HCT116 (cell line): ENCODE data around the gene NIPAL4. TPM values are rescaled to one million over a fixed set of nuclear protein-coding genes. Genes with fewer than 3 reads are reported as not detected.
"Not testable (repeated sequence)": the region's sequence is repeated elsewhere in the genome, so short reads cannot be mapped to it uniquely, and the experiment has no call there.

Source experiments
- ATAC-seq: fragments of 200-7000 bp; cut with Tn5 transposase; 2 replicates; pipeline ENCODE4 v1.9.1; 2020; ENCODE audit warnings: mild to moderate bottlenecking, moderate library complexity
- BruUV-seq: library from RNA; stranded (reverse); fragments of 400-500 nt; replicated peaks from 2 replicates; lab custom pipeline; 2021; lab: Mats Ljungman, UMichigan
- CTCF ChIA-PET: fragments of 300-600 bp; sonication (Branson Sonifier 250); formaldehyde crosslinking; loops from one replicate; lab custom pipeline; 2021; ENCODE audit warnings: antibody characterized with exemption; lab: Charles Lee
- POLR2A ChIA-PET: fragments of 300-600, 350-600 bp; sonication (Branson Sonifier 250); formaldehyde crosslinking; loops from one replicate; lab custom pipeline; 2021; ENCODE audit warnings: antibody characterized with exemption; lab: Charles Lee
- RAD21 ChIA-PET, 2 experiments: fragments of 300-600 bp; sonication (Branson Sonifier 250); formaldehyde crosslinking; loops; one replicate each; lab custom pipeline; 2023; ENCODE audit warnings: low total read pairs in 2 of 2; ENCODE audit not compliant: uncharacterized antibody in 2 of 2, unreplicated experiment in 2 of 2, low non-redundant PET in 1 of 2; lab: Charles Lee
- DNase-seq: peaks from one replicate; pipeline ENCODE4 v3.0.0-alpha.2; 2010; ENCODE audit warnings: low read depth, low spot score
- H2AFZ ChIP-seq: fragments of 200-600 bp; shearing (Covaris generic), sonication (generic); 2 replicates; pipeline ENCODE4 v1.6.1; 2017; ENCODE audit warnings: low read depth, mixed run types, mixed read lengths, antibody characterized with exemption, low read length; ENCODE audit not compliant: poor library complexity, severe bottlenecking
- H3K27ac ChIP-seq: 2 replicates; pipeline ENCODE4 v1.5.1; 2012; ENCODE audit warnings: low read depth, low read length
- H3K27me3 ChIP-seq: fragments of 200-600 bp; sonication (generic); 2 replicates; pipeline ENCODE4 v1.6.1; 2016; ENCODE audit warnings: mixed run types, low read length, mixed read lengths; ENCODE audit not compliant: insufficient read depth
- H3K36me3 ChIP-seq, 2 experiments: fragments of 200-500 bp in 1 of 2; fragments of 200-600 bp in 1 of 2; sonication (Bioruptor generic) in 1 of 2; sonication (generic) in 1 of 2; 2 replicates each; pipeline versions ENCODE4 v1.5.1 to v1.6.1; 2014 to 2016; ENCODE audit warnings: low read length in 2 of 2, inconsistent platforms in 1 of 2, mixed read lengths in 1 of 2, mixed run types in 1 of 2; ENCODE audit not compliant: insufficient read depth in 2 of 2, control insufficient read depth in 1 of 2
- H3K4me1 ChIP-seq, 2 experiments: fragments of 200-600 bp in 1 of 2; sonication (generic) in 1 of 2; 2 replicates each; pipeline versions ENCODE4 v1.5.1 to v1.6.1; 2012 to 2017; ENCODE audit warnings: low read length in 2 of 2, inconsistent platforms in 1 of 2, mild to moderate bottlenecking in 1 of 2, mixed read lengths in 1 of 2, mixed run types in 1 of 2, moderate library complexity in 1 of 2; ENCODE audit not compliant: insufficient read depth in 2 of 2, control insufficient read depth in 1 of 2
- H3K4me2 ChIP-seq: fragments of 200-600 bp; sonication (generic); 2 replicates; pipeline ENCODE4 v1.6.1; 2017; ENCODE audit warnings: mixed run types, low read length, mixed read lengths
- H3K4me3 ChIP-seq, 2 experiments: fragments of 200-600 bp in 1 of 2; sonication (generic) in 1 of 2; replicated peaks in 1 of 2; 2 replicates each; pipeline ENCODE4 v1.5.1; 2011 to 2016; ENCODE audit warnings: low read length in 2 of 2, control low read depth in 1 of 2, low read depth in 1 of 2, mild to moderate bottlenecking in 1 of 2, mixed read lengths in 1 of 2, mixed run types in 1 of 2
- H3K79me2 ChIP-seq: fragments of 200-600 bp; sonication (generic); 2 replicates; pipeline ENCODE4 v1.6.1; 2017; ENCODE audit warnings: mild to moderate bottlenecking, mixed run types, low read length, moderate library complexity, mixed read lengths; ENCODE audit not compliant: insufficient read depth
- H3K9ac ChIP-seq: fragments of 200-600 bp; sonication (generic); 2 replicates; pipeline ENCODE4 v1.6.1; 2016; ENCODE audit warnings: low read length, mixed read lengths
- H3K9me2 ChIP-seq: fragments of 200-600 bp; sonication (generic), shearing (Covaris generic); 2 replicates; pipeline ENCODE4 v1.6.1; 2017; ENCODE audit warnings: mixed run types, mild to moderate bottlenecking, moderate library complexity; ENCODE audit not compliant: insufficient read depth
- H3K9me3 ChIP-seq, 2 experiments: fragments of 200-500 bp in 1 of 2; fragments of 200-600 bp in 1 of 2; sonication (Bioruptor generic) in 1 of 2; sonication (generic) in 1 of 2; 2 replicates each; pipeline ENCODE4 v1.6.1; 2014 to 2017; ENCODE audit warnings: low read length in 2 of 2, mixed read lengths in 2 of 2, inconsistent platforms in 1 of 2, low read depth in 1 of 2, mild to moderate bottlenecking in 1 of 2, mixed run types in 1 of 2, moderate library complexity in 1 of 2; ENCODE audit not compliant: control insufficient read depth in 1 of 2, insufficient read depth in 1 of 2
- H4K20me1 ChIP-seq: fragments of 200-600 bp; sonication (generic), shearing (Covaris generic); 2 replicates; pipeline ENCODE4 v1.6.1; 2017; ENCODE audit warnings: mixed run types, mild to moderate bottlenecking, moderate library complexity; ENCODE audit not compliant: insufficient read depth
- ATF3 ChIP-seq: IDR thresholded peaks from 2 replicates; pipeline ENCODE4 v1.6.1; 2012
- CBX3 ChIP-seq: IDR thresholded peaks from 2 replicates; pipeline ENCODE4 v1.6.1; 2012; ENCODE audit warnings: low read depth
- CTCF ChIP-seq, 3 experiments: fragments of 200-600 bp in 1 of 3; sonication (generic) in 1 of 3; IDR thresholded peaks in 2 of 3; conservative IDR thresholded peaks in 1 of 3; 2 replicates each; pipeline ENCODE4 v1.5.1; 2012 to 2017; ENCODE audit warnings: low read depth in 2 of 3, low read length in 2 of 3, antibody characterized with exemption in 1 of 3, borderline replicate concordance in 1 of 3, control low read depth in 1 of 3, mild to moderate bottlenecking in 1 of 3, mixed read lengths in 1 of 3, mixed run types in 1 of 3, moderate library complexity in 1 of 3; ENCODE audit not compliant: insufficient read depth in 1 of 3
- EGR1 ChIP-seq: IDR thresholded peaks from 2 replicates; pipeline ENCODE4 v1.6.1; 2012; ENCODE audit warnings: low read depth
- ELF1 ChIP-seq: IDR thresholded peaks from 2 replicates; pipeline ENCODE4 v1.6.1; 2012; ENCODE audit warnings: low read depth, borderline replicate concordance
- EZH2 ChIP-seq: fragments of 200-600 bp; sonication (generic); IDR thresholded peaks from 2 replicates; pipeline ENCODE4 v1.6.1; 2017; ENCODE audit warnings: antibody characterized with exemption, mixed run types
- EZH2phosphoT487 ChIP-seq: fragments of 200-600 bp; IDR thresholded peaks from 2 replicates; pipeline ENCODE4 v1.6.1; 2018; ENCODE audit warnings: antibody characterized with exemption, borderline replicate concordance
- FOSL1 ChIP-seq: IDR thresholded peaks from 2 replicates; pipeline ENCODE4 v1.6.1; 2012; ENCODE audit warnings: low read depth
- JUND ChIP-seq: IDR thresholded peaks from 2 replicates; pipeline ENCODE4 v1.6.1; 2012
- MAX ChIP-seq: IDR thresholded peaks from 2 replicates; pipeline ENCODE4 v1.6.1; 2012
- POLR2A ChIP-seq: IDR thresholded peaks from 2 replicates; pipeline ENCODE4 v1.7.0; 2011; ENCODE audit warnings: borderline replicate concordance; ENCODE audit not compliant: insufficient read depth, insufficient read length; ENCODE audit errors: extremely low read depth
- SIN3A ChIP-seq: IDR thresholded peaks from 2 replicates; pipeline ENCODE4 v1.6.1; 2012; ENCODE audit warnings: low read depth
- SP1 ChIP-seq: IDR thresholded peaks from 2 replicates; pipeline ENCODE4 v1.6.1; 2012; ENCODE audit warnings: low read depth
- SRF ChIP-seq: IDR thresholded peaks from 2 replicates; pipeline ENCODE4 v1.6.1; 2012; ENCODE audit warnings: low read depth
- TCF7L2 ChIP-seq: IDR thresholded peaks from 2 replicates; pipeline ENCODE4 v1.7.0; 2011; ENCODE audit warnings: borderline replicate concordance, inconsistent platforms; ENCODE audit not compliant: insufficient read depth, insufficient read length; ENCODE audit errors: extremely low read depth
- YY1 ChIP-seq: IDR thresholded peaks from 2 replicates; pipeline ENCODE4 v1.6.1; 2011; ENCODE audit warnings: low read length, low read depth, moderate library complexity, mild to moderate bottlenecking; ENCODE audit not compliant: insufficient replicate concordance; ENCODE audit errors: extremely low read depth
- ZBTB33 ChIP-seq: IDR thresholded peaks from 2 replicates; pipeline ENCODE4 v1.6.1; 2011; ENCODE audit warnings: mild to moderate bottlenecking, low read length, moderate library complexity; ENCODE audit not compliant: insufficient replicate concordance; ENCODE audit errors: extremely low read depth
- ZFX ChIP-seq: fragments of 450-650 bp; IDR thresholded peaks from 2 replicates; pipeline ENCODE4 v1.6.1; 2017
- ZNF274 ChIP-seq: fragments of 200-500 bp; sonication (Bioruptor generic); IDR thresholded peaks from 2 replicates; pipeline ENCODE4 v1.6.1; 2014; ENCODE audit warnings: mild to moderate bottlenecking, low read depth, low read length, inconsistent platforms
- intact Hi-C: fragments of 100-400 bp; cut with micrococcal nuclease; formaldehyde crosslinking; loops from 2 replicates; pipeline ENCODE4 v1.10.0; 2022
- total RNA-seq: library from RNA; stranded (reverse); gene quantifications from one replicate; pipeline ENCODE4 v1.2.1, GENCODE V29; 2021; ENCODE audit not compliant: unreplicated experiment

NIPAL4 gene
- total RNA-seq, 1 experiment from 2014 or later = 0.12 TPM

- no TSS peak for BruUV-seq
- Histone ChIP-seq H3K9me2 (no peaks in the 10 kb centered on the region), H3K9me3 (no peaks in the 10 kb centered on the region), H3K36me3 (peaks cover 0 to 20% of the 10 kb centered on the region in 2 experiments; a peak in 2 of 4 replicates), H3K27me3 (no peaks in the 10 kb centered on the region), H3K4me1 (no peaks in the 10 kb centered on the region), H3K79me2 (no peaks in the 10 kb centered on the region), H3K27ac (no peak overlapping the region), H3K4me3 (no peak overlapping the region), H3K9ac (no peak overlapping the region), H4K20me1 (no peaks in the 10 kb centered on the region), H2AFZ (no peak overlapping the region), H3K4me2 (no peak overlapping the region)
- intact Hi-C loops = no loop called here
- ChIA-PET CTCF (interaction anchor here (1.3 kb wide), 1 partner anchor 10 kb away, joined by 6 read pairs; no protein-coding TSS in a partner anchor), RAD21 (no interaction called here), POLR2A (no interaction called here)
- ATAC-seq (no peak), DNase-seq (no peak)
- TF ChIP-seq EZH2phosphoT487 (no peak), ATF3 (no peak), TCF7L2 (no peak), ELF1 (no peak), SIN3A (no peak), ZBTB33 (no peak), CTCF (IDR thresholded peaks at IDR 0.05 in 2 of 3, conservative IDR thresholded peaks at IDR 0.05 in 1 of 3; ENCODE audit: borderline replicate concordance in 1 of 3, insufficient read depth in 1 of 3, low read depth in 2 of 3, low read length in 2 of 3) (no peak), JUND (no peak), MAX (no peak), ZFX (no peak), FOSL1 (no peak), POLR2A (no peak), SP1 (no peak), EZH2 (no peak), EGR1 (no peak), CBX3 (no peak), ZNF274 (no peak), SRF (no peak), YY1 (no peak)
These were observed 21.7 kb downstream of the NIPAL4 start for GRCh38 chr5:157481666-157482065.

GRCh38 chr5:157482702-157483101 is 22.7 kb downstream of the NIPAL4 start:
- CTCF ChIA-PET, H2AFZ ChIP-seq, DNase-seq, H3K27ac ChIP-seq, H3K4me1 ChIP-seq, ATAC-seq, H3K9ac ChIP-seq, H3K9me2 ChIP-seq, H3K27me3 ChIP-seq, BruUV-seq, H3K79me2 ChIP-seq, H3K4me3 ChIP-seq, POLR2A ChIA-PET, intact Hi-C loops, H3K9me3 ChIP-seq, H3K4me2 ChIP-seq, RAD21 ChIA-PET, H4K20me1 ChIP-seq: not testable (repeated sequence)
- H3K36me3 ChIP-seq = peaks cover 3 to 26% of the 10 kb centered on the region in 2 experiments; a peak in 2 of 4 replicates
